CD4-positive, alpha-beta T cell (primary cell): Measurements from ENCODE around the gene RERE. TPM values are rescaled to one million over a fixed set of nuclear protein-coding genes. Genes with fewer than 3 reads are reported as not detected.
A peak's percentile ranks its signal among the peaks of the same experiment; 100 is the strongest.

Source experiments
- ATAC-seq: fragments of 200-7000 bp; cut with Tn5 transposase; one replicate; pipeline ENCODE4 v1.10.0; 2022; ENCODE audit warnings: mild to moderate bottlenecking; ENCODE audit not compliant: poor library complexity
- CTCF ChIA-PET: fragments of 350-600 bp; sonication (Branson Sonifier 250); formaldehyde crosslinking; loops from one replicate; lab custom pipeline; 2021; ENCODE audit warnings: antibody characterized with exemption, inconsistent platforms; lab: Charles Lee
- POLR2A ChIA-PET: fragments of 350-600 bp; sonication (Branson Sonifier 250); formaldehyde crosslinking; loops from one replicate; lab custom pipeline; 2021; ENCODE audit warnings: antibody characterized with exemption, inconsistent platforms; lab: Charles Lee
- DNase-seq, 14 experiments: peaks; one replicate each; pipeline ENCODE4 v3.0.0-alpha.2; 2013 to 2020; ENCODE audit warnings: mixed read lengths in 2 of 14
- H3K27ac ChIP-seq, 2 donors: one replicate each; pipeline versions ENCODE4 v1.5.1 to v1.7.0; 2013; ENCODE audit warnings: low read length in 2 of 2, low read depth in 1 of 2, mild to moderate bottlenecking in 1 of 2
- H3K27me3 ChIP-seq, 2 experiments: 1 replicate in 1 of 2; 2 replicates in 1 of 2; pipeline versions ENCODE4 v1.6.1 to v1.7.0; 2013; ENCODE audit warnings: low read length in 2 of 2, control low read depth in 1 of 2, mild to moderate bottlenecking in 1 of 2, moderate library complexity in 1 of 2; ENCODE audit not compliant: insufficient read depth in 2 of 2, control insufficient read depth in 1 of 2
- H3K36me3 ChIP-seq: one replicate; pipeline ENCODE4 v1.6.1; 2013; ENCODE audit warnings: low read length, control low read depth; ENCODE audit not compliant: insufficient read depth
- H3K4me1 ChIP-seq: one replicate; pipeline ENCODE4 v1.6.1; 2013; ENCODE audit warnings: low read length, control low read depth; ENCODE audit not compliant: insufficient read depth
- H3K4me3 ChIP-seq: one replicate; pipeline ENCODE4 v1.5.1; 2013; ENCODE audit warnings: mild to moderate bottlenecking, low read length, moderate library complexity
- H3K9me3 ChIP-seq, 2 experiments: 1 replicate in 1 of 2; 2 replicates in 1 of 2; pipeline versions ENCODE4 v1.6.1 to v1.7.0; 2013; ENCODE audit warnings: low read length in 2 of 2, mild to moderate bottlenecking in 2 of 2, control low read depth in 1 of 2, moderate library complexity in 1 of 2; ENCODE audit not compliant: control insufficient read depth in 1 of 2, insufficient read depth in 1 of 2
- H3K27ac Mint-ChIP-seq: one replicate; pipeline ENCODE4 v1.8.0; 2020; ENCODE audit warnings: mixed read lengths
- H3K27me3 Mint-ChIP-seq: one replicate; pipeline ENCODE4 v1.8.0; 2021; ENCODE audit warnings: mixed read lengths
- H3K36me3 Mint-ChIP-seq: one replicate; pipeline ENCODE4 v1.8.0; 2021; ENCODE audit warnings: low read depth, mixed read lengths
- H3K4me1 Mint-ChIP-seq: one replicate; pipeline ENCODE4 v1.8.0; 2021; ENCODE audit warnings: low read depth, mixed read lengths
- H3K4me3 Mint-ChIP-seq: one replicate; pipeline ENCODE4 v1.8.0; 2020; ENCODE audit warnings: mild to moderate bottlenecking, mixed read lengths
- H3K9me3 Mint-ChIP-seq: one replicate; pipeline ENCODE4 v1.8.0; 2020; ENCODE audit warnings: mixed read lengths
- CTCF ChIP-seq: fragments of 200-600 bp; IDR thresholded peaks from one replicate; pipeline ENCODE4 v1.8.0; 2022; ENCODE audit warnings: antibody characterized with exemption, mild to moderate bottlenecking
- intact Hi-C, 2 experiments: fragments of 100-400 bp; cut with DNase I in 1 of 2; cut with micrococcal nuclease in 1 of 2; formaldehyde crosslinking; loops; one replicate each; pipeline versions ENCODE4 v1.15.1 to v1.9.0; 2023 to 2025; cut with DNase I, micrococcal nuclease
- total RNA-seq, 174 experiments: library from RNA in 2 of 174; stranded (reverse) in 2 of 174; gene quantifications; one replicate each; pipeline ENCODE4 v1.2.3 and lab custom pipeline; 2021 to 2026

The RERE gene
- total RNA-seq, 2 experiments from 2014 or later, result 78.4 to 84.0 TPM

- ATAC-seq (peak; percentile 46), DNase-seq (no peak)
- H3K27me3 Mint-ChIP-seq, result no peaks in the 10 kb centered on the region
- no peak for TF ChIP-seq CTCF
- intact Hi-C loops, result no loop called here
- H3K9me3 ChIP-seq, result no peaks in the 10 kb centered on the region
- ChIA-PET CTCF (interaction anchor here (1.7 kb wide), 1 partner anchor 9 kb away, joined by 5 read pairs; no protein-coding TSS in a partner anchor), POLR2A (no interaction called here)
- no peak overlapping the region for H3K4me3 ChIP-seq
- no peak overlapping the region for H3K4me3 Mint-ChIP-seq
- peaks cover 3% of the 10 kb centered on the region for H3K4me1 Mint-ChIP-seq
- H3K27ac Mint-ChIP-seq, result no peak overlapping the region
- H3K27ac ChIP-seq, result no peak overlapping the region
- H3K4me1 ChIP-seq, result peaks cover 3% of the 10 kb centered on the region
- H3K9me3 Mint-ChIP-seq, result no peaks in the 10 kb centered on the region
- H3K36me3 Mint-ChIP-seq, result no peaks in the 10 kb centered on the region
- no peaks in the 10 kb centered on the region for H3K27me3 ChIP-seq
- H3K36me3 ChIP-seq, result no peaks in the 10 kb centered on the region
These were observed 138.0 kb downstream of the RERE start for GRCh38 chr1:8679395-8679800.

- H3K27me3 Mint-ChIP-seq, result no peaks in the 10 kb centered on the region
- peaks cover 5% of the 10 kb centered on the region for H3K4me1 Mint-ChIP-seq
- no peak for TF ChIP-seq CTCF
These were observed 138.6 kb downstream of the RERE start for GRCh38 chr1:8678673-8679394.

GRCh38 chr1:8677782-8678181, 139.7 kb downstream of the RERE start:
- TF ChIP-seq CTCF, result no peak
- Histone ChIP-seq H3K27me3 (no peaks in the 10 kb centered on the region), H3K27ac (no peak overlapping the region), H3K36me3 (no peaks in the 10 kb centered on the region), H3K9me3 (no peaks in the 10 kb centered on the region), H3K4me1 (peaks cover 3% of the 10 kb centered on the region), H3K4me3 (no peak overlapping the region)
- H3K27me3 Mint-ChIP-seq, result no peaks in the 10 kb centered on the region
- no peaks in the 10 kb centered on the region for H3K36me3 Mint-ChIP-seq
- intact Hi-C loops, result no loop called here
- H3K4me3 Mint-ChIP-seq, result no peak overlapping the region
- H3K9me3 Mint-ChIP-seq, result no peaks in the 10 kb centered on the region
- POLR2A ChIA-PET, result no interaction called here
- ATAC-seq (no peak), DNase-seq (no peak)
- no peak overlapping the region for H3K27ac Mint-ChIP-seq
- CTCF ChIA-PET, result interaction anchor here (1.7 kb wide), 1 partner anchor 11 kb away, joined by 5 read pairs; no protein-coding TSS in a partner anchor
- H3K4me1 Mint-ChIP-seq, result peaks cover 5% of the 10 kb centered on the region

More at GRCh38 chr1:8678673-8679394, 138.6 kb downstream of the RERE start:
- Mint-ChIP-seq H3K27ac (no peak overlapping the region), H3K36me3 (no peaks in the 10 kb centered on the region), H3K9me3 (no peaks in the 10 kb centered on the region), H3K4me3 (no peak overlapping the region)
- H3K27me3 ChIP-seq, result no peaks in the 10 kb centered on the region
- intact Hi-C loops, result no loop called here
- ATAC-seq, result no peak
- ChIA-PET POLR2A (no interaction called here), CTCF (interaction anchor here (1.7 kb wide), 1 partner anchor 10 kb away, joined by 5 read pairs; no protein-coding TSS in a partner anchor)
- no peak overlapping the region for H3K4me3 ChIP-seq
- DNase-seq, result no peak
- no peaks in the 10 kb centered on the region for H3K36me3 ChIP-seq
- H3K4me1 ChIP-seq, result peaks cover 3% of the 10 kb centered on the region
- no peak overlapping the region for H3K27ac ChIP-seq
- H3K9me3 ChIP-seq, result no peaks in the 10 kb centered on the region
